Measurements from ENCODE around the gene TBL1XR1. TPM values are rescaled to one million over a fixed set of nuclear protein-coding genes. Genes with fewer than 3 reads are reported as not detected.
A peak's percentile ranks its signal among the peaks of the same experiment; 100 is the strongest.

TBL1XR1 gene
- total RNA-seq, 2 experiments from 2014 or later = 63.2 to 67.8 TPM

DNA sequence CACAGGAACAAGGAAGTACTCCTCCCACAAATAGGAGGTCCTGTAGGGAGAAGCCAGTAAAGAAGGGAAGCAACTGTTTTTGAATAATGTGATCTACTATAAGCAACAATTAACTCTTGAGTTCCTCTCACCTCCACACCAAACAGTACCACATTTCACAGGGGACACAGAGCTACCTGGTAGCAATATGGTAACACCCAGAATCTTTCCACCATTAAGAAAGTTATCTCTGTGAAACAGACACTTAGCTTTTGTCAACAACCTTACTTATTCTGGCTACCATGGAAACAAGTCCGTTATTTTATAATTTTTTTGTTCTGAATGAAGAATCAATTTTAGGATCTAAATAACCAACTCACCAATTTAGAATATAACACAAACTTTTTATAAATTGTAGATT is 49.5 kb downstream of the TBL1XR1 start:
- Mint-ChIP-seq H3K4me1 (ENCODE audit: low read depth) (peaks cover 88% of the 10 kb centered on the region), H3K27me3 (no peaks in the 10 kb centered on the region), H3K27ac (peak overlapping the region; percentile 90), H3K36me3 (ENCODE audit: low read depth) (no peaks in the 10 kb centered on the region), H3K4me3 (peak overlapping the region; percentile 49), H3K9me3 (no peaks in the 10 kb centered on the region)
- no peaks in the 10 kb centered on the region for H3K27me3 ChIP-seq (ENCODE audit: control insufficient read depth in 1 of 2, insufficient read depth in 2 of 2, low read length in 2 of 2)
- ChIA-PET POLR2A (interaction anchor here (3.7 kb wide), 1 partner anchor 212 kb away, joined by 27 read pairs; no protein-coding TSS in a partner anchor), CTCF (no interaction called here)
- intact Hi-C loops (cut with DNase I, micrococcal nuclease) = no loop called here
- no peak overlapping the region for H3K27ac ChIP-seq (ENCODE audit: low read depth in 1 of 2, low read length in 2 of 2)
- DNase-seq (no peak), ATAC-seq (ENCODE audit: poor library complexity) (no peak)
- no peak overlapping the region for H3K4me3 ChIP-seq (ENCODE audit: low read length)
- TF ChIP-seq, protein P1, sequence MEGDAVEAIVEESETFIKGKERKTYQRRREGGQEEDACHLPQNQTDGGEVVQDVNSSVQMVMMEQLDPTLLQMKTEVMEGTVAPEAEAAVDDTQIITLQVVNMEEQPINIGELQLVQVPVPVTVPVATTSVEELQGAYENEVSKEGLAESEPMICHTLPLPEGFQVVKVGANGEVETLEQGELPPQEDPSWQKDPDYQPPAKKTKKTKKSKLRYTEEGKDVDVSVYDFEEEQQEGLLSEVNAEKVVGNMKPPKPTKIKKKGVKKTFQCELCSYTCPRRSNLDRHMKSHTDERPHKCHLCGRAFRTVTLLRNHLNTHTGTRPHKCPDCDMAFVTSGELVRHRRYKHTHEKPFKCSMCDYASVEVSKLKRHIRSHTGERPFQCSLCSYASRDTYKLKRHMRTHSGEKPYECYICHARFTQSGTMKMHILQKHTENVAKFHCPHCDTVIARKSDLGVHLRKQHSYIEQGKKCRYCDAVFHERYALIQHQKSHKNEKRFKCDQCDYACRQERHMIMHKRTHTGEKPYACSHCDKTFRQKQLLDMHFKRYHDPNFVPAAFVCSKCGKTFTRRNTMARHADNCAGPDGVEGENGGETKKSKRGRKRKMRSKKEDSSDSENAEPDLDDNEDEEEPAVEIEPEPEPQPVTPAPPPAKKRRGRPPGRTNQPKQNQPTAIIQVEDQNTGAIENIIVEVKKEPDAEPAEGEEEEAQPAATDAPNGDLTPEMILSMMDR (IDR thresholded peaks at IDR 0.05) = no peak
- H3K36me3 ChIP-seq (ENCODE audit: insufficient read depth, low read length) = no peaks in the 10 kb centered on the region
- peaks cover 51% of the 10 kb centered on the region for H3K4me1 ChIP-seq (ENCODE audit: insufficient read depth, low read length)
- H3K9me3 ChIP-seq (ENCODE audit: control insufficient read depth in 1 of 2, insufficient read depth in 1 of 2, low read length in 2 of 2) = no peaks in the 10 kb centered on the region

DNA sequence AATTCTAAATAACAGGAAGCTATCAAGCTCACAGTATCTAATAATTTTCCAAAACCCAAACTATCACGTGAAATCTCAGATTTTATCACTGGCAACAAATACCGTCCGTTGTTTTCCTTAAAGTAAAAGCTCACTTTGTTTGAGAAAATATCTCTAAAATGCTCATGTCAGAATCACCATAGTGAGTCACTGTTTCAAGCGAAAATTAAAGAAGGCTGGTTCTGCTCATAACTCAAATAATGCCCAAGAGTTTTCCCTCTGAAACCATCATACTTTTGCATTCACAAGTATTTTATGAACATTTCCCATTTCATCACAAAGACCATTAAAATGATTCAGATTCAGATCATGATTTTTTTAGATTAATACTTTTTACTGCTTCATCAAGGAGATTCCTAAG is 50.6 kb downstream of the TBL1XR1 start:
- CTCF ChIA-PET = no interaction called here
- intact Hi-C loops (cut with DNase I, micrococcal nuclease) = no loop called here
- Histone ChIP-seq H3K27me3 (ENCODE audit: control insufficient read depth in 1 of 2, insufficient read depth in 2 of 2, low read length in 2 of 2) (no peaks in the 10 kb centered on the region), H3K9me3 (ENCODE audit: control insufficient read depth in 1 of 2, insufficient read depth in 1 of 2, low read length in 2 of 2) (no peaks in the 10 kb centered on the region), H3K4me1 (ENCODE audit: insufficient read depth, low read length) (peaks cover 57% of the 10 kb centered on the region), H3K27ac (ENCODE audit: low read depth in 1 of 2, low read length in 2 of 2) (peak overlapping the region in 1 of 2 donors; percentile 10), H3K36me3 (ENCODE audit: insufficient read depth, low read length) (no peaks in the 10 kb centered on the region), H3K4me3 (ENCODE audit: low read length) (no peak overlapping the region)
- no peaks in the 10 kb centered on the region for H3K36me3 Mint-ChIP-seq (ENCODE audit: low read depth)
- no peaks in the 10 kb centered on the region for H3K27me3 Mint-ChIP-seq
- TF ChIP-seq, protein P1 (IDR thresholded peaks at IDR 0.05) = no peak
- DNase-seq (peak in 3 of 14 experiments; percentile 25 to 38 (median 34)), ATAC-seq (ENCODE audit: poor library complexity) (no peak)
- H3K4me1 Mint-ChIP-seq (ENCODE audit: low read depth) = peaks cover 88% of the 10 kb centered on the region
- no peaks in the 10 kb centered on the region for H3K9me3 Mint-ChIP-seq
- peak overlapping the region; percentile 90 for H3K27ac Mint-ChIP-seq
- H3K4me3 Mint-ChIP-seq = peak overlapping the region; percentile 44
- POLR2A ChIA-PET = interaction anchor here (0.7 to 3.7 kb wide), 7 partner anchors 11 to 213 kb away, joined by 3 to 32 read pairs (median 4); partner anchors contain the start of gene TBL1XR1

DNA sequence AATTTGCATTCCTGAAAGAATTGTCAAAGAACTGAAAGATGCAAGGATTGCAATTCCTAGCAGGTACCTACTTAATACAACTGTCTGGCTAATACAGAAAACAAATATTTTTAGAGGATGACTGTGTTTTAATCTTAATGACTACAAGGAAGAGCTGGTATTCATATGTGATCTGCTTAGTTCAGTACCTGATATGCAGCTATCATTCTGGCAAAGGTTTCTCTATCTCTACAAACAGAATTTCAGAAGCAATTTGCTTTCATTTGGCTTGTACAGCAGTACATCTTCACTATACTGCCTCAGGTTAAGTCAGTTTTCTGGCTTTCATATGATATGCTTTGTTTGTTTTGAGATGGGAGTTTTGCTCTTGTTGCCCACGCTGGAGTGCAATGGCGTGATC is 51.3 kb downstream of the TBL1XR1 start:
- peaks cover 85% of the 10 kb centered on the region for H3K4me1 Mint-ChIP-seq (ENCODE audit: low read depth)
- CTCF ChIA-PET = interaction anchor here (1.2 kb wide), 1 partner anchor 13 kb away, joined by 3 read pairs; no protein-coding TSS in a partner anchor

More for the DNA sequence above, 51.3 kb downstream of the TBL1XR1 start:
- no peaks in the 10 kb centered on the region for H3K36me3 Mint-ChIP-seq (ENCODE audit: low read depth)
- H3K9me3 Mint-ChIP-seq = no peaks in the 10 kb centered on the region
- H3K27ac ChIP-seq (ENCODE audit: low read depth in 1 of 2, low read length in 2 of 2) = peak overlapping the region; percentile 39 to 53
- H3K27ac Mint-ChIP-seq = peak overlapping the region; percentile 90
- H3K27me3 Mint-ChIP-seq = no peaks in the 10 kb centered on the region
- ATAC-seq (ENCODE audit: poor library complexity) (no peak), DNase-seq (peak in 2 of 14 experiments; percentile 24 to 31)
- H3K27me3 ChIP-seq (ENCODE audit: control insufficient read depth in 1 of 2, insufficient read depth in 2 of 2, low read length in 2 of 2) = no peaks in the 10 kb centered on the region
- H3K4me3 Mint-ChIP-seq = peak overlapping the region; percentile 65
- no peaks in the 10 kb centered on the region for H3K36me3 ChIP-seq (ENCODE audit: insufficient read depth, low read length)
- H3K9me3 ChIP-seq (ENCODE audit: control insufficient read depth in 1 of 2, insufficient read depth in 1 of 2, low read length in 2 of 2) = no peaks in the 10 kb centered on the region
- intact Hi-C loops (cut with DNase I, micrococcal nuclease) = loop anchor here in 1 of 2 experiments (1.0 to 2.0 kb wide), 4 partner anchors 11 to 214 kb away; no protein-coding TSS in a partner anchor
- POLR2A ChIA-PET = interaction anchor here (0.7 to 3.7 kb wide), 11 partner anchors 11 to 452 kb away, joined by 3 to 32 read pairs (median 5); partner anchors contain the start of gene TBL1XR1
- H3K4me1 ChIP-seq (ENCODE audit: insufficient read depth, low read length) = peaks cover 50% of the 10 kb centered on the region
- TF ChIP-seq, protein P1 (IDR thresholded peaks at IDR 0.05) = no peak
- H3K4me3 ChIP-seq (ENCODE audit: low read length) = no peak overlapping the region

All from CD4-positive, alpha-beta T cell (primary cell).